Measurements from ENCODE around the gene PSME1.

Gene PSME1

DNA sequence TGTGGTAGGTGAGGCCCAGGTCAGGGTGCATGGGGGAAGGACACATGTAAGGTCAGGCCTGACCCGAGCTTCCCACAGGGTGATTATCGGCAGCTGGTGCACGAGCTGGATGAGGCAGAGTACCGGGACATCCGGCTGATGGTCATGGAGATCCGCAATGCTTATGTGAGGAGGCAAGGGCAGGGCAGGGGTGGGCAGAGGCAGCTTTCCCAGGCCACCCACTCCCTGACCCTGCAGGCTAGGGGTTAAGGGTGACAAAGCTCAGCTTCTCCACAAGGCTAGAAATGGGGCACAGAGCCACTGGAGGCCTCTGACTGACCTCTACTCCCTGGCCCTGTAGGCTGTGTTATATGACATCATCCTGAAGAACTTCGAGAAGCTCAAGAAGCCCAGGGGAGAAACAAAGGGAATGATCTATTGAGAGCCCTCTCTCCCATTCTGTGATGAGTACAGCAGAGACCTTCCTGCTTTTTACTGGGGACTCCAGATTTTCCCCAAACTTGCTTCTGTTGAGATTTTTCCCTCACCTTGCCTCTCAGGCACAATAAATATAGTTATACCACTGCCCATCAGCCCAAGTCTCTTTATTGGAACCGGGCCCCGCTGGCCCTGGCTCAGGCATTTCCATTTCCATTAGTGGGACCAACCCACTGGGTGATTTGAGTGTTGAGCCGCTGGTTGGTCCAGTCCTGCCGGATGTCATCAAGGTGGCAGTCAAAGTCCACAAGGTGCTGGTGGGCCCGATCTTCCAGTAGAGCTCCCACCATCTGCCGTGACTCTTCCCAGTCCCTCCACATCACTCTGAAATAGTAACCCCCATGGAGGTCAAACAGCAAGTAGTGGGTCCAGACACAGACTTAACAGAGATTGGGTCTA lies 2.6 kb downstream of the PSME1 start:
- H3K27ac ChIP-seq (ENCODE audit: low read depth in 2 of 2, low read length in 2 of 2), result no peak overlapping the region
- no peak overlapping the region for H3K4me3 ChIP-seq (ENCODE audit: low read length in 2 of 2)

DNA sequence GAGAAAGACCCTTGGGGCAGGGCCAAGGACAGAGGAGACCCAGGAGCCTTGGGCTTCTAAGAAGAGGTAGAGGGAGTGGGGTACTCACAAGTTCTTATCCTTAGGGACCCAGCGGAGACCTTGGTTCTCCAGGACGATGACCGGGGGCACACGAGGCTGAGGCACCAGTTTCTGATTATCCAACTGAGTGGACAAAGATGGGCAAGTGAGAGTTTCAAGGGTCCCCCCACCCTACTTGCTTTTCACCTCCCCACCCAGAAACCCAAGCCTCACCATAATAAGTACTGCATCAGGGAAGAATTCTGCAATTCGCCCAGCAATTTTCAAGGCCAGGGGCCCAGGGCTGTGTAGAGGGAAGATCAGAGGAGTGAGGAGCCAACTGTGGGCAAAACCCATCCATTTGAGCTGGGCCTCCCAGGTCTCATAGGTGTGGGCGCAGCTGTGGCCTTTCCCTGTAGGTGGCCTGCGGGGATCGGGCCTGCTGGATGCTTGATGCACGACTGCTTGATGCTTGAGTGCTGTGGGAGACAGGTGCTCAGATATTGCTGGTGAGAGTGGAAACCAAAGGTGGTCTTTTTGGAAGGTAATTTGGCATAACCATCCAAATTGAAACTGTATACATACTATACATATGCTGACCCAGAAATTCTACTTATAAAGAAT lies 3.4 kb downstream of the PSME1 start:
- Histone ChIP-seq H3K27me3 (ENCODE audit: control insufficient read depth in 2 of 2, insufficient read depth in 2 of 2, low read length in 2 of 2) (no peaks in the 10 kb centered on the region), H3K4me3 (ENCODE audit: low read length in 2 of 2) (peak overlapping the region in 1 of 2 donors; percentile 32), H3K36me3 (ENCODE audit: control insufficient read depth in 2 of 2, insufficient read depth in 2 of 2, low read length in 2 of 2) (peaks cover 35 to 39% of the 10 kb centered on the region in 2 donors), H3K27ac (ENCODE audit: low read depth in 2 of 2, low read length in 2 of 2) (no peak overlapping the region), H3K9me3 (ENCODE audit: control insufficient read depth in 2 of 2, low read length in 2 of 2) (no peaks in the 10 kb centered on the region), H3K4me1 (ENCODE audit: control insufficient read depth in 2 of 2, insufficient read depth in 2 of 2, low read length in 2 of 2) (peaks cover 31 to 34% of the 10 kb centered on the region in 2 donors), H3K9ac (ENCODE audit: low read depth in 1 of 2, low read length in 2 of 2) (no peak overlapping the region)

More for the DNA sequence above, 2.6 kb downstream of the PSME1 start:
- Histone ChIP-seq H3K4me1 (ENCODE audit: control insufficient read depth in 2 of 2, insufficient read depth in 2 of 2, low read length in 2 of 2) (peaks cover 31 to 34% of the 10 kb centered on the region in 2 donors), H3K9ac (ENCODE audit: low read depth in 1 of 2, low read length in 2 of 2) (no peak overlapping the region), H3K27me3 (ENCODE audit: control insufficient read depth in 2 of 2, insufficient read depth in 2 of 2, low read length in 2 of 2) (no peaks in the 10 kb centered on the region), H3K9me3 (ENCODE audit: control insufficient read depth in 2 of 2, low read length in 2 of 2) (no peaks in the 10 kb centered on the region), H3K36me3 (ENCODE audit: control insufficient read depth in 2 of 2, insufficient read depth in 2 of 2, low read length in 2 of 2) (peaks cover 28 to 32% of the 10 kb centered on the region in 2 donors)

DNA sequence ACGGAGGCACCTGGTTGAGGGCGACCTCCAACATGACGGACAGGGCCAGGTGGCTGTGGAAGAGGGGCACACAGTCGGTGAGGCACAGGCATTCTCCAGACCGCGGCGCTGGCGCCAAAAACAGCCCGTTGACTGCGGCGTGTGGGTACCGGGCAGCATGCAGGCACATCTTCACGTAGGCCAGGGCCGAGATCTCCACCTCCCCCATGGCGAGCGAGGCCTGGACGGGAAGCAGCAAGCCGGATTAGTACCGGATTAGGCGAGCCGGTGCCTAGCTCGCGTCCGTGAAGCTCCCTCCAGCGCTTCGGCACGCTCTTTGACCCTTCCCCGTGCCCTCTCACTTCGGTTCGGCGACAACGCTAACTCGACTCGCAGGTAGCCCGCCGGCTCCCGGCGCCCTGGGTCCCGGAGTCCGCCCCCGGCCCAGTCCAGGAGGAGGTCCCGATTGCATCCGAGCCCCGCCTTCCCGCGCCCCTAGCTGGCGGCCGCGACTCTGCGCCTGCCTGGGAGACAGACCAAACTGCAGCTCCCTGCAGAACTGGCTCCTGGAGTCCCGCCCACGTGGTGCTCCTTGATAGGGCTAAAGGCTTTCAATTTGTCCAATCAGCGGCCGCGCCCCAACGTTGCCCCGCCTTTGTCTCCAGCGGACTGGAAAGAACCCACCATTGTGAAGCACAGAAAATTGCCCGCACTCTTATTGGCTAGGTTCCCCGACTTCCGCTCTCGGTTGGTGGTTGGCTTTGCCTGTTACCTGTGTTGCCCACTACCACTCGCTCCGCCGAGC lies 5.3 kb downstream of the PSME1 start, which contains the start of gene EMC9:
Gene EMC9, minus strand, starts transcription at position 495 of the 784 bp plus-strand sequence. Its CDS starts 287 bp downstream, at position 208.
- Histone ChIP-seq H3K9me3 (ENCODE audit: control insufficient read depth in 2 of 2, low read length in 2 of 2) (no peaks in the 10 kb centered on the region), H3K27ac (ENCODE audit: low read depth in 2 of 2, low read length in 2 of 2) (peak within 1 kb of the TSS; percentile 95 to 96), H3K4me1 (ENCODE audit: control insufficient read depth in 2 of 2, insufficient read depth in 2 of 2, low read length in 2 of 2) (peaks cover 40 to 42% of the 10 kb centered on the region in 2 donors), H3K4me3 (ENCODE audit: low read length in 2 of 2) (peak within 1 kb of the TSS; percentile 79 to 93), H3K27me3 (ENCODE audit: control insufficient read depth in 2 of 2, insufficient read depth in 2 of 2, low read length in 2 of 2) (no peaks in the 10 kb centered on the region), H3K36me3 (ENCODE audit: control insufficient read depth in 2 of 2, insufficient read depth in 2 of 2, low read length in 2 of 2) (peaks cover 36 to 42% of the 10 kb centered on the region in 2 donors), H3K9ac (ENCODE audit: low read depth in 1 of 2, low read length in 2 of 2) (peak within 1 kb of the TSS; percentile 81 to 96)

DNA sequence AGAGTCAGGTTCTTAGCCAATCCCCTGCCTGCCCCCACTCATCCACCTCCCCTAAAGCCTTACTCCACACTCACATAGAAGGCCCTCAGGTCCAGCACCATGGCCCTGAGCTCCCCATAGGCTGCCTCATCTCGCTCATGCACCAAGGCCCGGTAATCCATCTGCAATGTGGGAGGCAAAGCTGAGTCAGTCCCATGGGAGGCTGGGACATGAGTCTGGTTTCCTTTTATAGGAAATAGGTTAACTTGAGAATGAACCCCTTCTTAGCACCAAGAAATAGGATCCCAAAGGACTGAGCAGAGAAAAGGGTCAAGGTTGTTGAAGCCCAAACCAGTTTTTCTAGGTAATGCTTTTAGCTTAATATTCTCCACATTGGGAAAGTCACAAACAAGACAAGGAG lies 7.5 kb downstream of the PSME1 start:
- no peaks in the 10 kb centered on the region for H3K9me3 ChIP-seq (ENCODE audit: control insufficient read depth in 2 of 2, low read length in 2 of 2)
- no peaks in the 10 kb centered on the region for H3K27me3 ChIP-seq (ENCODE audit: control insufficient read depth in 2 of 2, insufficient read depth in 2 of 2, low read length in 2 of 2)
- peaks cover 23 to 28% of the 10 kb centered on the region in 2 donors for H3K36me3 ChIP-seq (ENCODE audit: control insufficient read depth in 2 of 2, insufficient read depth in 2 of 2, low read length in 2 of 2)
- H3K4me1 ChIP-seq (ENCODE audit: control insufficient read depth in 2 of 2, insufficient read depth in 2 of 2, low read length in 2 of 2), result peaks cover 38% of the 10 kb centered on the region in 2 donors
- H3K27ac ChIP-seq (ENCODE audit: low read depth in 2 of 2, low read length in 2 of 2), result no peak overlapping the region
- no peak overlapping the region for H3K4me3 ChIP-seq (ENCODE audit: low read length in 2 of 2)
- H3K9ac ChIP-seq (ENCODE audit: low read depth in 1 of 2, low read length in 2 of 2), result no peak overlapping the region

DNA sequence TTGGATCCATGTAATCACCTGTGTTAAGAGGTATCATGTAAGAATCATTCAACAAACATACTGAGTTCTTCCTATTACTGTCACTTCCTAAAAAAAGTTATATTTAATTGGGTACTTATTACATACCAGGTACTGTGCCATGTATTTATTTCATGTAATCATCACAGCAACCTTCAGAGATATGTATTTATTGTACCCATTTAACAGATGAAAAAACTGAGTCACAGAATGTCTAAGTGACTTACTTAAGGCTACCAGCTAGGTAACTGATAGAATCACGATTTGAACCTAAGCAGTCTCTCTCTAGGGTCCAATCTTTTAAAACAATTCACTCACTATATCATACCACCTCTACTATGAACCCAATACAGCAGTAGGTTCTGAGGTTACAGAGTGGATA lies 8.5 kb downstream of the PSME1 start:
- H3K9ac ChIP-seq (ENCODE audit: low read depth in 1 of 2, low read length in 2 of 2), result peak overlapping the region in 1 of 2 donors; percentile 32
- H3K9me3 ChIP-seq (ENCODE audit: control insufficient read depth in 2 of 2, low read length in 2 of 2), result no peaks in the 10 kb centered on the region
- H3K4me3 ChIP-seq (ENCODE audit: low read length in 2 of 2), result no peak overlapping the region
- peaks cover 38 to 40% of the 10 kb centered on the region in 2 donors for H3K4me1 ChIP-seq (ENCODE audit: control insufficient read depth in 2 of 2, insufficient read depth in 2 of 2, low read length in 2 of 2)
- no peak overlapping the region for H3K27ac ChIP-seq (ENCODE audit: low read depth in 2 of 2, low read length in 2 of 2)
- peaks cover 20 to 24% of the 10 kb centered on the region in 2 donors for H3K36me3 ChIP-seq (ENCODE audit: control insufficient read depth in 2 of 2, insufficient read depth in 2 of 2, low read length in 2 of 2)
- no peaks in the 10 kb centered on the region for H3K27me3 ChIP-seq (ENCODE audit: control insufficient read depth in 2 of 2, insufficient read depth in 2 of 2, low read length in 2 of 2)

DNA sequence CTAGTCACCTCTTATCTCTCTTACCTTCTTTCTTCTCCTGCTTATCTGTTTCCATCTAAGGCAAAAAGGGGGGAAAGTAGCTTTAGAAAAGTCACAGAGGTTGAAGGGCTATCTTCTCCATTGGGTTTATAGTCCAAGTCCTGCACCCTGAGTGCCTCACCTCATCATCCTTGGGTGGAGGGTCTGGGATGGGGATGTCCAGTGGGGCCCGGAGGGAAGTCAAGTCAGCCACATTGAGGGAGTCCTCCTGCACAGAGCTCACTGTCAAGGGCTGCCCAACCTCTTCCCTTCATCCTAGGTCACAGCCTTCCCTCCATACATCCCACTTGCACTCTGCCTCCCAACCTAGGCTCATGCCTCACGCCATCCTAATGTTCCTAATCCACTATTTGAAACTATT lies 9.2 kb downstream of the PSME1 start:
- H3K9ac ChIP-seq (ENCODE audit: low read depth in 1 of 2, low read length in 2 of 2), result peak overlapping the region; percentile 68 to 93
- no peaks in the 10 kb centered on the region for H3K27me3 ChIP-seq (ENCODE audit: control insufficient read depth in 2 of 2, insufficient read depth in 2 of 2, low read length in 2 of 2)
- H3K36me3 ChIP-seq (ENCODE audit: control insufficient read depth in 2 of 2, insufficient read depth in 2 of 2, low read length in 2 of 2), result peaks cover 25 to 30% of the 10 kb centered on the region in 2 donors
- H3K27ac ChIP-seq (ENCODE audit: low read depth in 2 of 2, low read length in 2 of 2), result peak overlapping the region in 1 of 2 donors; percentile 97
- peak overlapping the region; percentile 79 to 99 for H3K4me3 ChIP-seq (ENCODE audit: low read length in 2 of 2)
- no peaks in the 10 kb centered on the region for H3K9me3 ChIP-seq (ENCODE audit: control insufficient read depth in 2 of 2, low read length in 2 of 2)
- H3K4me1 ChIP-seq (ENCODE audit: control insufficient read depth in 2 of 2, insufficient read depth in 2 of 2, low read length in 2 of 2), result peaks cover 35 to 38% of the 10 kb centered on the region in 2 donors

DNA sequence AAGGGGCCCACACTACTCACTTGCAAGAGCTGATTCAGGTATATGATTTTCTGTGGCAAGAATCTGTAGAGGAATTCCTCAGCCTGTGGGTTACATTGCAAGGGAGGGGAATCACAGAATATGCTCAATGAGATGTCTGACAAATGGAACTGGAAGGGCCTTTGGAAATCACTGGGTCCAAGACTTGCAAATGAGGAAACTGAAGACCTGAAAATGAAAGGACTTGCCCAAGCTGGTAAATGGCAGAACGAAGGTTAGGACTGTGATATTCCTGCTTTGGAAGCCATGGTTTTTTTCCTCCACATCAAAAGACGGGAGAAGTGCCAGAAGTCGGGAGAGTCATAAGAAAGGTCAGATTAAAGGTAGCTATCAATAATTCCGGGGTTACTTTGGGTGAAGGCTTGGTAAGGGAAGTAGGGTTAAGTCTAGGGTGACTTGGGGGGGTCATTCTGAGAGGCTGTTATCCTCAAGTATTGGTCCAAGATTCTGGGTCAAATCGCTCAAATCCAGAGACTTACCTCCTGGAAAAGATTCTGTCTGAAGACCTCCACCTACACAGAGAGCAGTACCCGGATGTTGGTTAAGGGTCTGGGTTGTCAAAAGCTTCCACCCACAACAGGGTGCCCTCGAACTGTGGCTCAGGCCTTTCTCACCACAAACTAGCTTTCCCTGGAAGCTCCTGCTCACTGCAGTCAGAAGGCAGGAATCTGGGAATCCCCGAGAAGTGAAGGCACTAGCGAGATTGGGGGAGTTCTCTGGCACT lies 9.9 kb downstream of the PSME1 start:
- Histone ChIP-seq H3K9me3 (ENCODE audit: control insufficient read depth in 2 of 2, low read length in 2 of 2) (no peaks in the 10 kb centered on the region), H3K27me3 (ENCODE audit: control insufficient read depth in 2 of 2, insufficient read depth in 2 of 2, low read length in 2 of 2) (no peaks in the 10 kb centered on the region), H3K4me3 (ENCODE audit: low read length in 2 of 2) (peak overlapping the region; percentile 79 to 99), H3K9ac (ENCODE audit: low read depth in 1 of 2, low read length in 2 of 2) (peak overlapping the region; percentile 68 to 93), H3K27ac (ENCODE audit: low read depth in 2 of 2, low read length in 2 of 2) (peak overlapping the region; percentile 94 to 97), H3K4me1 (ENCODE audit: control insufficient read depth in 2 of 2, insufficient read depth in 2 of 2, low read length in 2 of 2) (peaks cover 34 to 35% of the 10 kb centered on the region in 2 donors), H3K36me3 (ENCODE audit: control insufficient read depth in 2 of 2, insufficient read depth in 2 of 2, low read length in 2 of 2) (peaks cover 32 to 37% of the 10 kb centered on the region in 2 donors)

DNA sequence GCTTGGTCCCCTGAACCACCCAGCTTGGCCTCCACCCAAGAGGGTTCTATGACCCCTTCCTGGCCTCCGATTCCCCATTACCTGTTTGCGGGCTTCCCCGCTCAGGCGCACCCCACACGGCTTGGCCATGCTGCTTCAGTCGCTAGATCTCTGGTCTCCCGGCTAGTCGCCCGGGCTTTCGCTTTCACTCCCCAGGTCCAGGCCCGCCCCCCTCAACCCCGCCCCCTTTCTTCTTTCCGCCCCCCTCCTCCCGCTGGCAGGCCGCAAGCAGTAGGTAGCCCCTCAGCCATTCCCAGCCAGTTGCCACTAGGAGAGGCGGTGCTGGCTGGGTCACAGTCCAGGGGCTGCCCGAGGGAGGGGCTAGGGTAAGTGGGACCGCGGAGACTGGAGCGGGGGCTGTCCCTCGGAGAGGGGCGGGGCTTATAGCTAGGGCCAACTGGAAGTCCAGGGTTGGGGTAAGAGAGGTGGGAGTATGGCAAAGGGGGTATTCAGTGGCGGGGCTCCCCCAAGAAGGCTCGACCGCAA lies 10.5 kb downstream of the PSME1 start, which contains the start of gene PSME2:
Gene PSME2, minus strand, starts transcription at position 158 of the 525 bp plus-strand sequence. Its CDS starts 29 bp downstream, at position 129.
- no peaks in the 10 kb centered on the region for H3K27me3 ChIP-seq (ENCODE audit: control insufficient read depth in 2 of 2, insufficient read depth in 2 of 2, low read length in 2 of 2)
- H3K4me1 ChIP-seq (ENCODE audit: control insufficient read depth in 2 of 2, insufficient read depth in 2 of 2, low read length in 2 of 2), result peaks cover 34 to 35% of the 10 kb centered on the region in 2 donors
- peak within 1 kb of the TSS; percentile 79 to 99 for H3K4me3 ChIP-seq (ENCODE audit: low read length in 2 of 2)
- peak within 1 kb of the TSS; percentile 82 to 93 for H3K9ac ChIP-seq (ENCODE audit: low read depth in 1 of 2, low read length in 2 of 2)
- H3K9me3 ChIP-seq (ENCODE audit: control insufficient read depth in 2 of 2, low read length in 2 of 2), result no peaks in the 10 kb centered on the region
- peak within 1 kb of the TSS; percentile 94 to 97 for H3K27ac ChIP-seq (ENCODE audit: low read depth in 2 of 2, low read length in 2 of 2)
- H3K36me3 ChIP-seq (ENCODE audit: control insufficient read depth in 2 of 2, insufficient read depth in 2 of 2, low read length in 2 of 2), result peaks cover 38 to 43% of the 10 kb centered on the region in 2 donors

Data from mucosa of rectum (tissue), 2 donors.